Activated CD4-positive, alpha-beta T cell treated with anti-CD3 and anti-CD28 coated beads, Interleukin-2, amount 50 U/mL, for 24 hours (primary cell): ENCODE data around the gene EML5.

ENCODE experiments used
- DNase-seq, 2 donors: peaks; one replicate each; pipeline ENCODE4 v3.0.0-alpha.2; 2020; ENCODE audit warnings: low read depth in 1 of 2, low spot score in 1 of 2

EML5 gene

DNA sequence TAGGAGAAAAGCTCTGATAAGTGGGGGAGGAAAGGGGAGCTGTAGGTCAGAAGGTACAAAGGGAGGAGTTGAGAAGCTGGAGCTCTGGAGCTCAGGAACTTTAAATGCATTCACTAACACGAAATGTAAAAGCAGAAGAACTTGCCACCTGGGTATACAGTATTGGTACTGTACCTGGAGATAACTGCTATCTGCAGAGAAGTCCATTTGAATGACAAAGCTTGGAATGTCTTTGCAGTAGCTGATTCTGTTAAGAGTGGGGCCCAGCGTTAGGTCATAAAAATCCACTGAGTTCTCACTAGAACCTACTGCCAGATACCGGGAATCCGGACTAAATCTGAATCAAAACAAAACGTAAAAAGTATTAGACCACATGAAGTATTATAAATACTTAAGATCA lies 174.3 kb downstream of the EML5 start:
- no peak for DNase-seq

DNA sequence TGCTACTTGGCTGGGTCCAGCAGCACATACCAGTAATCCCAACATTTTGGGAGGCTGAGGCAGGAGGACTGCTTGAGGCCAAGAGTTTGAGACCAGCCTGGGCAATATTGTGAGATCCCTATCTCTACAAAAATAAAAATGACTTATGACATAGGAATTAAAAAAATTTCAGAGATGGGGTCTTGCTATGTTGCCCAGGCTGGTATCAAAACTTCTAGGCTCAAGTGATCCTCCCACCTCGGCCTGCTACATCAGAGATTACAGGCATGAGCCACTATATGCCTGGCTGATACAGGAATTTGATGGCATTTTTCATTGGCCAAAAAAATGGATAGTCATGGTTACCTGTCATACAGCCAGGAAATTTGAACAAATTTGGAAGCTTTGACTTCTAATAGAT lies 175.3 kb downstream of the EML5 start:
- DNase-seq = no peak

- DNase-seq = no peak
Measured at GRCh38 chr14:88616697-88617096, 176.1 kb downstream of the EML5 start.

DNA sequence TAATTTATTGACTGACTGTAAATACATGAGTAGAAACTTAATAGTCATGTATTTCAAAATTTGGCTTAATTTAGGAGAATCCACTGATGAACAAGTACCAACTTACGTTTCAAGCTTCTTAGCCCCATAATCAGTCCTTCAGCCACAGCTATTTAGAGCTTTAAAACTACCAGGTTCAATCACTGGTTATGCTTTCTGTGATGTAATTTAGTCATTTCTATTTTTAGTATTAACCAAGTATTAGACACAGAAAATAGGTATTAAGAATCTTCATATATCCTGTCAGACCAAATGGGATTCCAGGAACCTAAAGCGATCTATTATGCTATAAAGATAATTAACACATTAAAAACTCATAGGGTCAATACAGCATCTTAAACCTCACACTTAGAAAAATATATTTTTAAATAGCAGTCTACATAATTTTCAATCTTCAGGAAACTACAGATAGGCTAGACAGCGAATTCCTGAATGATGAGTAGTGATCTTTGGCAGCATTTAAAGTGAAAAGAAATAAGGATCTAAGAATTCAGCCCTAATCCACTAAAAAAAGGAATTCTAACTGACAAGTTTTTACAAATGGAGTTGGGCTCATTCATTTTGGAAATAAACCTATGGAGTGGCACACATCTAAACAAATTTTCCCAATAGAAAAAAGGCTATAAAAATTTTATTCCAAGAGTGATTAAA lies 178.4 kb downstream of the EML5 start:
- no peak for DNase-seq

GRCh38 chr14:88613552-88614010 lies 179.2 kb downstream of the EML5 start:
- no peak for DNase-seq

DNA sequence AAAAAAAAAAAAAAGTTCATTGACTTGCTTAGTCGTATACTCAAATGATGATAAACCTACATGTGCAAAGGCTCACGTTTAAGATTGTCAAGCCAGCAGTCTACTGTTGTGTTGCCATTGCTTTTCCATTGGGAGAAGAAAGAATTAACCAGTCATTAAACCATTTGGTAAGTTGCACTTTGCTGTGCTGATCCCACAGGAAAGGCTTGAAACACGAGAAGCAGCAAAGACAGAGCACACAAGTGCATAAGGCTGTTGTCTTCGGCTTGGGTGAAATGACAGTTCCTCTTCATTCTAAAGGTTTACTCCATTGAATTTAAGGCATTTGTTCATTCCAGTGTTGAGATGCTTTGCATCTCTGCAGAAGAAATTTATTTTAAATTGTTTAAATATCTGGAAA lies 179.8 kb downstream of the EML5 start:
- no peak for DNase-seq

DNA sequence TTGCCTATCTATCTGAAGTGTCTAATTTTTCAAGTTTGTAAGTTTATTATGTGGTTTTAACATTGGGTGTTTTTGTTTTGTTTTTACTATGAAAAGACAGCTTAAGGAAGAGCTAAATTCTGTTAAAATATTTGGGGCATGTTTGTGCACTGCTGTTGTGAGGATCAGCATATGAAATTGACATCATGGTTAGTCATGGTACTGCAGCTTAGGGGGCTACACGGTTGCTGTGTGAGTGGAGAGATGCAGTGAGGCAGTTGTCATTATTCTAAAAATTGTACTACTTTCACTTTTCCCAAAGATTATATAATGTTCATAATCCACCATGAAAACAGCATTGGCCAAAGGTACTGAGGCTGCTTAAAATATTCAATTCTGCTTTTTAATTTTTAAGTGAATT lies 180.9 kb downstream of the EML5 start:
- no peak for DNase-seq

- no peak for DNase-seq
Measured at GRCh38 chr14:88607829-88608228, 184.9 kb downstream of the EML5 start.

GRCh38 chr14:88605594-88605993 lies 187.2 kb downstream of the EML5 start:
- no peak for DNase-seq

GRCh38 chr14:88604212-88604611 lies 188.5 kb downstream of the EML5 start:
- no peak for DNase-seq

DNA sequence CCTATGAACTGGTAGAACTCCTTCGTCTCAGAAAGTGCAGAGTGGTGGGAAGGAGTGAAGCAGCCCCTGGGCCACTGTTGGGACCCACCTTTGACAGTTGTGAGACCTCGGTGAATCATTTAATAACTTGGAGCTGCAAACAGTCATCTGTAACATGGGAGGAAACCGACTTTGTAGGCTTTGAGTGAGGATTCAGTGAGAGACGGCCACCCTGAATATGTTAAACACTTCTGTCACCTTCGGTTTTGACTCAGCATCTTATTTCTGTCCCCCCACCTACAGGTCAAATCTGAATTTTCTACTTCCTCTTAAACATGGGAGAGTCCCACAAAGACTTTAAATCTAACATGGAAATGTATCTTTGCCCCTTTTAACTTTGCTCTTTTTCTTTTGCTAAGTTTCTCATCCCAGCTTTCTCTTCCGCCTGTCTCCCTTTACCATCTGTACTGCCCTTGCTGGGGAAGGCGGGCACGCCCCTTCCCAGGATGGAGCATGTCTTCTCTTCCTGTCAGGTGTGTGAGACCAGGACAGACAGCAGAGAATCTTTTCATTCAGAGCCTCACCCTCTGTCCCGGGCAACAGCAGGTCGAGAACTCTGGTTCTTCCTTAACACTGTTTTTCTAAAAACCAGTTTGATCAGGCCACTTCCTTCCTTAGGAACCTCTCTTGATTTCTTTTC lies 192.9 kb downstream of the EML5 start:
- DNase-seq = peak in 1 of 2 donors; percentile 16

DNA sequence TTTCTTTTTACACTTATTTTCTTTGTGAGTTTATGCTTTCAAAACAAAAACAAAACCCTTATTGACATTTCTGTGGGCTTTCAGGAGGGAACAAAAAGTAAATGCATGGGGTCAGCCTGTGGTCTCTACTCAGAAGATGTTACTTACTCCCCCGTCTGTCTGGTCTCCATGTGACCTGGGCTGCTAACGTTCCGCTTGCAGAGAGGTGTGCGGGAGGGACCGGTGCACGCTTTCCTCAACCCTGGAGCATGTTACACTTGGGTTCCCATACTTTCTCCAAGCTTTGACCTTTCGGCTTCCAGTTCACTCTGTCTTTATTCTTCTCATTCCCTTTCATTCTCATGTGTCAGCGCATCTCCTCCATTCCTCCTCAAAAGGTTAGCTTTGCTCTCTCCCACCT lies 193.4 kb downstream of the EML5 start:
- DNase-seq = no peak

DNA sequence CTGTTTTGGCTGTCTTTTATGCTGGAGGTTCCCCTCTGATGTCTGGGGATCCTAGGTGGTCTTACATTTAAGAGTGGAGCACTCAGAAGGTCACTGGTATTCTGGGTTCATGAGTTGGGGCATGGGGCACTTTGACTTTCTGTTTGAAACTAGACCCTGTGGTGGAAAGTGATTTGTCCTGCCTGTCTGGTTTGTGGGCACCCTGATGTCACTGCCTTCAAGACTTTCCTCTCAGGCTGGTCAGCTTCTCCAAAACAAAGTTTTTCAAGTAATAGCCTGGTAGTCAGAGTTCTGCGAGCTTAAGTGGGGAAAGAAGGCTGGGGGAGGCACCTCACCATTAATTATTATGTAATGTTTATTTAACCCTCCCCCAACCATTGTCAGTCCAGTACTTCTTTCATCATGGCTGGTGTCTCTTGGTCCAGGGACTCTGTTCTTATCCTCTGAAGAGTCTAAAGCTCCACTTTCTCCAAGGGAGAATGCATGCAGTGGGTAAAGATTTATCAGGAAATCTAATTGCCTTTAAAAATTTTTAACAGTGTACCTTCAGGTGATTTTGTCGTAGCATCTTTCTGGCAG lies 194.6 kb downstream of the EML5 start:
- no peak for DNase-seq

DNA sequence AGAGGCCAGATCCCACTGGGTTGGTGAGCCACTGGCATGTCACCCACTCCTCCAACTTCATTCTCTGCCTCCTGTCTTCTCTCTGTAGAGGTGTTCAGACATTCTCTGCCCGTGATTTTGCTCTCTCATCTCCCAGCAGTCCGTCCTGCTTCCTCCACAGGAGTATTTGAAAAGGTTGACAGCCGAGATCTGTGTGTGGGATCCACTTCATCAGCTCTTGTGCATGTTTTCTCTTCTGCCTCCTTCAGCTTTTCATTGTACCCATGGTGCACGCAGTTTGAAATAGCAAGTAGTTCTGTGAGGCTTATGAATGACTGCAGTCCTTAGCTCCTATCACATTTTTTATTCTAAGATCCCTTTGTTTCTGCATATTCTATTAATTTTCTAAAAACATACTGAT lies 195.2 kb downstream of the EML5 start:
- no peak for DNase-seq

DNA sequence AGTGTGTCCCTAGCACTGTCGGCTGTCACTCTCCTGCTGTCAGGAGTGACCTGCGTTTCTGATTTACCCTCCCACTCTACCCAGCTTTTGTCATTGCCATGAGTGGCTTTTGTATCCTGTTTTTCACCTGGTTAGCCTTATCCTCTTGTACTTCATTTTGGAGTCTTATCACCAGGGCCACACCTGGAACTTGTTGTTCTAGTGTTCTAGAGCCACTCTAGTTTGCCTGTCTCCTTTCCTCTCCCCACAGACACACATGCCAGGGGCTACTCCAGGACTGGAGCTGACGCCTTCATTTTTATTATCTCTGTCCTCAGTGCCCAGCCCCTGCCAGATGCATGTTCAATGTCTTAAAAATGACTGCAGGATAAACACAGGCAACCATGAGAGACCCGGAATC lies 195.7 kb downstream of the EML5 start:
- no peak for DNase-seq

- DNase-seq = no peak
Measured at GRCh38 chr14:88592031-88592430, 200.7 kb downstream of the EML5 start.

GRCh38 chr14:88590173-88590572 lies 202.6 kb downstream of the EML5 start:
- no peak for DNase-seq

DNA sequence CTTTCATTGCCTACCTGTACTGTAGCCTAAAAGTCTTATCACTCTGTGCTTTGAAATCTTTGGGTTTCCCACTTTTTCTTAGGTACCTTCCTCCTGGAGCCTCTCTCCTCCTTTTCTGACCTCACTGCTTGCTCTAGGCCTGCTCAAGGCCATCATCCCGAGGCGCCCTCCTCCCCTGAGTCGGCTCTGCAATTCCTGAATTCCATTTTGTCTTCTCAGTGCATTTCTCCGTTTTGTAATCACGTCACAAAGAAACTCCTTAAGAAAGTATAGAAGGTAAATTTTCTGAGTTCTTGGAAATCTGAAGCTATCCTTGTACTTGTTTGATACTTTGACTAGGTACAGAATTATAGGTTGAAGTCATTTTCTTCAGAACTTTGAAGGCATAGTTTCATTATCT lies 204.7 kb downstream of the EML5 start:
- no peak for DNase-seq

- no peak for DNase-seq
Measured at GRCh38 chr14:88584451-88584850, 208.3 kb downstream of the EML5 start.

DNA sequence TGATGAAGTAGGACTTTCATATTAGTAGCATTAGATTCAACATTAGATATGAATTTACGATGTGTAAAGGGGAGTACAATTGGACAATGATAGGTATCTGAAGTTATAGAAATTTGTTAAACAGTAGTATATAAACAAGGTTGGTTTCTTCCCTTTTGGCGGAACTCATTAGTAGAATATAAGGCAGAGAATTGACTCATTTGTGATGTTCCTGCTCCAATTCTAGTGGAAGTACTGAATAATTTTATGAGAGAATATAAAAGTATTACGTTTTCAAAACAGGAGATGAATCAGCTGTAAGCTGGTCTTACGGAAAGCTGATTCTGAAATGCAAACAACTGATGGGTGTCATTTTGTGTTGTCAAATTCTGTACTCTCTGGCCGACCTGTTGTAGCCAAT lies 216.5 kb downstream of the EML5 start:
- no peak for DNase-seq

- no peak for DNase-seq
Measured at GRCh38 chr14:88572117-88572516, 220.6 kb downstream of the EML5 start.

GRCh38 chr14:88568196-88568595 lies 224.6 kb downstream of the EML5 start:
- no peak for DNase-seq

- DNase-seq = no peak
Measured at GRCh38 chr14:88565427-88565826, 227.3 kb downstream of the EML5 start.
